ENCODE results near the gene TUSC2. TPM values are rescaled to one million over a fixed set of nuclear protein-coding genes. Genes with fewer than 3 reads are reported as not detected.

Gene TUSC2
- total RNA-seq (10 to 100 TPM; 28.9 to 33.0 (median 30.0) TPM), polyA plus RNA-seq (34.9 TPM)
- long read RNA-seq, donor 1, transcript TUSC2-201 (3 exons, 1,691 nt), result major isoform, 58 of 68 reads
- long read RNA-seq, donor 1, partial matches to known transcripts, result 1 of 68 reads
- long read RNA-seq, donor 1, other reads (novel, unspliced or antisense), result 5 of 68 reads
- long read RNA-seq, donor 2, transcript TUSC2-201 (3 exons, 1,691 nt), result major isoform, 33 of 43 reads
- long read RNA-seq, donor 2, partial matches to known transcripts, result 1 of 43 reads
- long read RNA-seq, donor 2, other reads (novel, unspliced or antisense), result 5 of 43 reads
- long read RNA-seq, donor 3, transcript TUSC2-201 (3 exons, 1,691 nt), result major isoform, 67 of 85 reads
- long read RNA-seq, donor 3, transcript TUSC2-206 (3 exons, 475 nt), result minor isoform, 8 of 85 reads
- long read RNA-seq, donor 3, partial matches to known transcripts, result 0 of 85 reads
- long read RNA-seq, donor 3, other reads (novel, unspliced or antisense), result 9 of 85 reads
- long read RNA-seq, donor 4, transcript TUSC2-201 (3 exons, 1,691 nt), result major isoform, 37 of 47 reads
- long read RNA-seq, donor 4, partial matches to known transcripts, result 3 of 47 reads
- long read RNA-seq, donor 4, other reads (novel, unspliced or antisense), result 3 of 47 reads

- Histone ChIP-seq H3K9me3 (ENCODE audit: control insufficient read depth, low read length) (no peaks in the 10 kb centered on the region), H3K4me1 (ENCODE audit: control insufficient read depth, insufficient read depth, low read length) (peaks cover 8% of the 10 kb centered on the region), H3K4me3 (ENCODE audit: low read length) (peak within 1 kb of the TSS; percentile 85), H3K27ac (ENCODE audit: low read length) (peak within 1 kb of the TSS; percentile 87), H3K27me3 (ENCODE audit: control insufficient read depth, insufficient read depth) (no peaks in the 10 kb centered on the region)
- intact Hi-C loops (cut with DNase I), result no loop called here
- DNase-seq (peak; percentile 97 to 99 (median 98)), ATAC-seq (peak; percentile 63 to 88)
- 2% methylated on average over 55 of the region's 55 CpGs for WGBS
These were observed at the start of gene TUSC2 for GRCh38 chr3:50327943-50328691. Gene TUSC2 (minus strand): TSS chr3:50328223. CDS start chr3:50328099, 124 bp downstream.

GRCh38 chr3:50375258-50375931 lies 47.4 kb upstream of the TUSC2 start:
- Histone ChIP-seq H3K4me3 (ENCODE audit: low read length) (no peak overlapping the region), H3K9me3 (ENCODE audit: control insufficient read depth, low read length) (no peaks in the 10 kb centered on the region), H3K4me1 (ENCODE audit: control insufficient read depth, insufficient read depth, low read length) (no peaks in the 10 kb centered on the region), H3K27me3 (ENCODE audit: control insufficient read depth, insufficient read depth) (no peaks in the 10 kb centered on the region), H3K27ac (ENCODE audit: low read length) (no peak overlapping the region)
- DNase-seq, result no peak
- intact Hi-C loops (cut with DNase I), result no loop called here
- ATAC-seq, result no peak
- WGBS, result 73% methylated on average over 7 of the region's 7 CpGs

GRCh38 chr3:50374363-50375257 lies 46.6 kb upstream of the TUSC2 start:
- WGBS, result 79% methylated on average over 22 of the region's 22 CpGs
- Histone ChIP-seq H3K27ac (ENCODE audit: low read length) (no peak overlapping the region), H3K4me1 (ENCODE audit: control insufficient read depth, insufficient read depth, low read length) (no peaks in the 10 kb centered on the region), H3K4me3 (ENCODE audit: low read length) (no peak overlapping the region), H3K9me3 (ENCODE audit: control insufficient read depth, low read length) (no peaks in the 10 kb centered on the region), H3K27me3 (ENCODE audit: control insufficient read depth, insufficient read depth) (no peaks in the 10 kb centered on the region)
- intact Hi-C loops (cut with DNase I), result no loop called here
- DNase-seq (no peak), ATAC-seq (no peak)

GRCh38 chr3:50373146-50374051 lies 45.4 kb upstream of the TUSC2 start:
- Histone ChIP-seq H3K9me3 (ENCODE audit: control insufficient read depth, low read length) (no peaks in the 10 kb centered on the region), H3K27me3 (ENCODE audit: control insufficient read depth, insufficient read depth) (no peaks in the 10 kb centered on the region), H3K27ac (ENCODE audit: low read length) (no peak overlapping the region), H3K4me3 (ENCODE audit: low read length) (no peak overlapping the region), H3K4me1 (ENCODE audit: control insufficient read depth, insufficient read depth, low read length) (no peaks in the 10 kb centered on the region)
- ATAC-seq (no peak), DNase-seq (no peak)
- intact Hi-C loops (cut with DNase I), result no loop called here
- 59% methylated on average over 12 of the region's 12 CpGs for WGBS

GRCh38 chr3:50372349-50372748 lies 44.3 kb upstream of the TUSC2 start:
- 65% methylated on average over 8 of the region's 8 CpGs for WGBS
- H3K27me3 ChIP-seq (ENCODE audit: control insufficient read depth, insufficient read depth), result no peaks in the 10 kb centered on the region
- intact Hi-C loops (cut with DNase I), result no loop called here
- H3K4me3 ChIP-seq (ENCODE audit: low read length), result no peak overlapping the region
- ATAC-seq (no peak), DNase-seq (no peak)
- no peaks in the 10 kb centered on the region for H3K9me3 ChIP-seq (ENCODE audit: control insufficient read depth, low read length)
- H3K4me1 ChIP-seq (ENCODE audit: control insufficient read depth, insufficient read depth, low read length), result no peaks in the 10 kb centered on the region
- H3K27ac ChIP-seq (ENCODE audit: low read length), result no peak overlapping the region

- ATAC-seq, result no peak
- H3K4me1 ChIP-seq (ENCODE audit: control insufficient read depth, insufficient read depth, low read length), result no peaks in the 10 kb centered on the region
- intact Hi-C loops (cut with DNase I), result no loop called here
- no peak overlapping the region for H3K4me3 ChIP-seq (ENCODE audit: low read length)
- no peak overlapping the region for H3K27ac ChIP-seq (ENCODE audit: low read length)
- no peaks in the 10 kb centered on the region for H3K27me3 ChIP-seq (ENCODE audit: control insufficient read depth, insufficient read depth)
- 84% methylated on average over 3 of the region's 3 CpGs for WGBS
- DNase-seq, result no peak
- no peaks in the 10 kb centered on the region for H3K9me3 ChIP-seq (ENCODE audit: control insufficient read depth, low read length)
These were observed 43.2 kb upstream of the TUSC2 start for GRCh38 chr3:50371133-50371685.

- intact Hi-C loops (cut with DNase I), result no loop called here
- WGBS, result 48% methylated on average over 14 of the region's 14 CpGs
- Histone ChIP-seq H3K4me3 (ENCODE audit: low read length) (no peak overlapping the region), H3K4me1 (ENCODE audit: control insufficient read depth, insufficient read depth, low read length) (no peaks in the 10 kb centered on the region), H3K27ac (ENCODE audit: low read length) (no peak overlapping the region), H3K27me3 (ENCODE audit: control insufficient read depth, insufficient read depth) (no peaks in the 10 kb centered on the region), H3K9me3 (ENCODE audit: control insufficient read depth, low read length) (no peaks in the 10 kb centered on the region)
- no peak for DNase-seq
- no peak for ATAC-seq
These were observed 42.6 kb upstream of the TUSC2 start for GRCh38 chr3:50370594-50370993.

- intact Hi-C loops (cut with DNase I), result no loop called here
- 77% methylated on average over 9 of the region's 9 CpGs for WGBS
These were observed 41.1 kb upstream of the TUSC2 start for GRCh38 chr3:50369012-50369670.

GRCh38 chr3:50365842-50366220 lies 37.8 kb upstream of the TUSC2 start:
- H3K4me3 ChIP-seq (ENCODE audit: low read length), result no peak overlapping the region
- no peaks in the 10 kb centered on the region for H3K4me1 ChIP-seq (ENCODE audit: control insufficient read depth, insufficient read depth, low read length)
- WGBS, result 86% methylated on average over 5 of the region's 5 CpGs
- no peaks in the 10 kb centered on the region for H3K9me3 ChIP-seq (ENCODE audit: control insufficient read depth, low read length)
- H3K27me3 ChIP-seq (ENCODE audit: control insufficient read depth, insufficient read depth), result no peaks in the 10 kb centered on the region
- ATAC-seq, result no peak
- no peak for DNase-seq
- intact Hi-C loops (cut with DNase I), result no loop called here
- H3K27ac ChIP-seq (ENCODE audit: low read length), result no peak overlapping the region

More at GRCh38 chr3:50369012-50369670, 41.1 kb upstream of the TUSC2 start:
- DNase-seq (no peak), ATAC-seq (no peak)
- Histone ChIP-seq H3K9me3 (ENCODE audit: control insufficient read depth, low read length) (no peaks in the 10 kb centered on the region), H3K27ac (ENCODE audit: low read length) (no peak overlapping the region), H3K27me3 (ENCODE audit: control insufficient read depth, insufficient read depth) (no peaks in the 10 kb centered on the region), H3K4me3 (ENCODE audit: low read length) (no peak overlapping the region), H3K4me1 (ENCODE audit: control insufficient read depth, insufficient read depth, low read length) (no peaks in the 10 kb centered on the region)

Data from right cardiac atrium (tissue), 5 donors.